Jurkat, Clone E6-1 (cell line): ENCODE results near the gene STXBP5L.
"Not testable (repeated sequence)": the region's sequence is repeated elsewhere in the genome, so short reads cannot be mapped to it uniquely, and the experiment has no call there.

Experiments used
- DNase-seq: peaks from one replicate; pipeline ENCODE4 v3.0.0-alpha.2; 2011; ENCODE audit warnings: low read depth, low spot score
- H3K4me3 ChIP-seq: 2 replicates; pipeline ENCODE4 v1.5.1; 2011; ENCODE audit warnings: mild to moderate bottlenecking, low read length, control low read depth, moderate library complexity

The STXBP5L gene

GRCh38 chr3:120985242-120985641, 77.2 kb downstream of the STXBP5L start:
- no peak for DNase-seq
- no peak overlapping the region for H3K4me3 ChIP-seq

DNA sequence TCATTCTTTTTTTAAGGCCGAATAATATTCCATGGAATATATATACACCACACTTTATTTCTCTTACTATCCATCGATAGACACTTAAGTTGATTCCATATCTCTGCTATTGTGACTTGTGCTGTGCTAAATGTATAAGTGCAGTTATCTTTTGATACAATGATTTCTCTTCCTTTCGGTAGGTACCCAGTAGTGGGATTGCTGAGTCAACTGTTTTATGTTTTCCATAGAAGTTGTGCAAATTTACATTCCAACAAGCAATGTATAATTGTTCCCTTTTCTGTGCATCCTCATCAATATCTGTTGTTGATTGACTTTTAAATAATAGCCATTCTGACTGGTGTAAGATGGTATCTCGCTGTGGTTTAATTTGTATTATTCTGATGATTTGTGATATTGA, 81.0 kb downstream of the STXBP5L start:
- no peak for DNase-seq
- no peak overlapping the region for H3K4me3 ChIP-seq

DNA sequence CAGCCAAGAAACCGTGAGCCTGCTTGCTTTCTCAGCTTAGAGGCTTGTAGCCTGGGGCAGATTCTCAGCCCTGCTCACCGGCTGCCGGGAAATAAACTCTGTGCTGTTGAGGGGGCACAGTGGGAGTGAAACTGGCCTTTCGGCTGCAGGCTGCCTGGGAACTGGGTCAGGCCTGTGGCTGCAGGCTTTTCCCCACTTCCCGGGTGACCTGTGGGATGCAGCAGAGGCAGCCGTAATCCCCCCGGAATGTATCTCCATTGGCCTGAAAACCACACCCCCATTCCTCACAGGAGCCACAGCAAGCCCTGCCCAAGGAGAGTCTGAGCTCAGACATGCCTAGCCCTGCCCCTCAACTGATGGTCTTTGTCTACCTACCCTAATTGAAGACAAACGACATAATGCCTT, 110.9 kb downstream of the STXBP5L start:
- DNase-seq, result no peak
- H3K4me3 ChIP-seq, result no peak overlapping the region

DNA sequence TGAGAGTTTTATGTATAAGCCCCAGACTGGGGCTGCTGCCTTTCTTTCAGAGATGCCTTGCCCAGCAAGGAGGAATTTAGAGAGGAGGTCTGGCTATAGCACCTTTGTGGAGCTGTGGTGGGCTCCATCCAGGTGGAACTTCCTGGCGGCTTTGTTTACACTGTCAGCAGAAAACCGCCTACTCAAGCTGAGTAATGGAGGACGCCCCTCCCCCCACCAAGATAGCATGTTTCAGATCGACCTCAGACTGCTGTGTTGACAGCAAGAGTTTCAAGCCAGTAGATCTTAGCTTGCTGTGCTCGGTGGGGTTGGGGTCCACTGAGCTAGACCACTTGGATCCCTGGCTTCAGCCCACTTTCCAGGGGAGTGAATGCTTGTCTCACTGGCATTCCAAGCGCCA, 155.6 kb downstream of the STXBP5L start:
- no peak overlapping the region for H3K4me3 ChIP-seq
- DNase-seq, result no peak

DNA sequence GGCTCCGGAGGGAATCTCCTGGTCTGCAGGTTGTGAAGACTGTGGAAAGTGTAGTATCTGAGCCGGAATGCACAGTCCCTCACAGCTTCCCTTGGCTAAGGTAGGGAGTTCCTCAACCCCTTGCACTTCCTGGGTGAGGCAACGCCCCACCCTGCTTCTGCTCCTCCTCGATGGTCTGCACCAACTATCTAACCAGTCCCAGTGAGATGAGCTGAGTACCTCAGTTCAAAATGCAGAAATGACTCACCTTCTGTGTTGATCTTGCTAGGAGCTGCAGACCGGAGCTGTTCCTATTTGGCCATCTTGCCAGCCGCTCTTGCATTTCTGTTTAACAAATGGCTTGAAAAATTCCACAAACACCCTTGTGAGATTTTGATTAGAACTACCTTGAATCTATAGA, 156.1 kb downstream of the STXBP5L start:
- no peak for DNase-seq
- no peak overlapping the region for H3K4me3 ChIP-seq

GRCh38 chr3:121072133-121072532, 164.1 kb downstream of the STXBP5L start:
- H3K4me3 ChIP-seq, result no peak overlapping the region
- no peak for DNase-seq

- DNase-seq, result no peak
Observed at GRCh38 chr3:121073011-121073410, 165.0 kb downstream of the STXBP5L start.

GRCh38 chr3:121075191-121075590, 167.2 kb downstream of the STXBP5L start:
- H3K4me3 ChIP-seq, result no peak overlapping the region
- DNase-seq, result no peak

More at GRCh38 chr3:121073011-121073410, 165.0 kb downstream of the STXBP5L start:
- no peak overlapping the region for H3K4me3 ChIP-seq

DNA sequence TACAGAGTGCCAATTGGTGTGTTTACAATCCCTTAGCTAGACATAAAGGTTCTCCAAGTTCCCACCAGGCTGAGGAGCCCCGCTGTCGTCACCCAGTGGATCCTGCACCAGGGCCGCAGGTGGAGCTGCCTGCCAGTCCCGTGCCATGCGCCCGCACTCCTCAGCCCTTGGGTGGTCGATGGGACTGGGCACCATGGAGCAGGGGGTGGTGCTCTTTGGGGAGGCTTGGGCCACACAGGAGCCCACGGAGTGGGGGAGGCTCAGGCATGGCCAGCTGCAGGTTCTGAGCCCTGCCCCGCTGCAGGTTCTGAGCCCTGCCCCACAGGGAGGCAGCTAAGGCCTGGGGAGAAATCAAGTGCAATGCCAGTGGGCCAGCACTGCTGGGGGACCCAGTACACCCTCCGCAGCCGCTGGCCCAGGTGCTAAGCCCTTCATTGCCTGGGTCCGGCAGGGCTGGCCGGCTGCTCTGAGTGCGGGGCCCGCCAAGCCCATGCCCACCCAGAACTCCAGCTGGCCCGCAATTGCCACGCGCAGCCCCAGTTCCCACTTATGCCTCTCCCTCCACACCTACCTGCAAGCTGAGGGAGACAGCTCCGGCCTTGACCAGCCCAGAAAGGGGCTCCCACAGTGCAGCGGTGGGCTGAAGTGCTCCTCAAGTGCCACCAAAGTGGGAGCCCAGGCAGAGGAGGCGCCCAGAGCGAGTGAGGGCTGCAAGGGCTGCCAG, 170.5 kb downstream of the STXBP5L start:
- not testable (repeated sequence) for H3K4me3 ChIP-seq, DNase-seq

DNA sequence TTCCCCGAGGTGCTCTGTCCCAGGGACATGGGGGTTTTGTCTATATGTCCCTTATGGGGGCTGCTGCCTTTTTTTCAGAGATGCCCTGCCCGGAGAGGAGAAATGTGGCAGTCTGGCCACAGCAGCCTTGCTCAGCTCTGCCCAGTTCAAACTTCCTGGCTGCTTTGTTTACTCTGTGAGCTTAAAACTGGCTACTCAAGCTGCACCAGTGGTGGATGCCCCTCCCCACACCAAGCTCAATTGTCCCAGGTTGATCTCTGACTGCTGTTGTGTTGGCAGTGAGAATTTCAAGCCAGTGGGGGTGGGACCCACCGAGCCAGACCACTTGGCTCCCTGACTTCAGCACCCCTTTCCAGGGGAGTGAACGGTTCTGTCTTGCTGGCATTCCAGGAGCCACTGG, 188.9 kb downstream of the STXBP5L start:
- H3K4me3 ChIP-seq, result no peak overlapping the region
- DNase-seq, result no peak

DNA sequence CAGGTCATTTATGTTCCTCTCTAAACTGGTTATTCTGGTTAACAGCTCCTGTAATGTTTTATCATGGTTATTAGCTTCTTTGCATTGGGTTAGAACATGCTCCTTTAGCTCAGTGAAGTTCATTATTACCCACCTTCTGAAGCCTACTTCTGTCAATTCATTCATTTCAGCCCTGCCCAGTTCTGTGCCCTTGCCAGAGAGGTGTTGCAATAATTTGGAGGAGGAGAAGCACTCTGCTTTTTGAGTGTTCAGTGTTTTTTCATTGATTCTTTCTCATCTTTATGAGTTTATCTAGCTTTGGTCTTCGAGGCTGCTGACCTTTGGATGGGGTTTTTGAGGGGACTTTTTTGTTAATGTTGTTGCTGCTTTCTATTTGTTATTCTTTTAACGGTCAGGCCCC, 203.1 kb downstream of the STXBP5L start:
- DNase-seq, H3K4me3 ChIP-seq: not testable (repeated sequence)

- no peak overlapping the region for H3K4me3 ChIP-seq
- DNase-seq, result no peak
Observed at GRCh38 chr3:121111914-121112612, 204.1 kb downstream of the STXBP5L start.

DNA sequence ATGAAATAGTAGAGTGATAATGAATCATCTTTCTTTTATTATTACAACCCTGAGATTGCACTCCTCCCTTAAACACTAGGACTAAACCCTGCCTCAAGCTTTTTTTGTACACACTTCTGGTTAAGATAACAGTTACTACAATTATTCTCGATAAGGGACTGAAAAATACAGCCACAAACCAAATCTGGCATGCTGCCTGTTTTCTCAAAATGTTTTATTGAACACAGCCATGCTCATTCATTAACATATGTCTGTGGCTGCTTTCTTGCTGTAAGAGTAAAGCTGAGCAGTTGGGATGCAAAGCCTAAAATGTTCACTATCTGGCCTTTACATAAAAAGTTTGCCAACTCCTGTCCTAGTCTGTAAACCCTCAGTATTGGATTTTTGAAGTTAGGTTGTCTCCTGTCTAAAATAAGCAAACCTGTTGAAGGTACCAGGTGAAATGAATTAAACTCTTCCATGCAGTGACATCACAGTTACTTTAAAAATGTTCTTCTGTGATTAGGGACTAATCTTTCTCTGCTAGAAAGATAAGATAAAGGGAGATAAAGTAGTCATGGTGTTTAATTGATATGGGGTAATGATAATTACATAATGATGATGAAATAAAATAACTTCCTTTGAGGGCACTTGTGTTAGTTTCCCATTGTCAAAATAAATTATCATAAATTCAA, 218.2 kb downstream of the STXBP5L start:
- no peak overlapping the region for H3K4me3 ChIP-seq
- no peak for DNase-seq

DNA sequence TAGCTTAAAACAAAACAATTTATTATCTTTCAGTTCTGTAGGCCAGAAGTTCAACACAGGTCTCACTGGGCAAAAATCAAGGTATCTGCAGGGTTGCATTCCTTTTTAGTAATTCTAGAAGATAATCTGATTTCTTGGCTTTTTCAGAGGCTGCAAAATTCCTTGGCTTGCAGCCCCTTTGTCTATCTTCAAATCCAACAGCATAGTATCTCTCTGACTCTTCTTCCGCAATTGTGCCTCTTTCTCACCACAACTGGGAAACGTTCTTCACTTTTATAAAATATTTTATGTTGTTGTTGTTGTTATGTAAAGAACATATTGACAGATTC, 218.7 kb downstream of the STXBP5L start:
- no peak for DNase-seq
- H3K4me3 ChIP-seq, result no peak overlapping the region

GRCh38 chr3:121152573-121152972, 244.6 kb downstream of the STXBP5L start:
- DNase-seq, result peak; percentile 32
- H3K4me3 ChIP-seq, result no peak overlapping the region

- DNase-seq, result no peak
- no peak overlapping the region for H3K4me3 ChIP-seq
Observed at GRCh38 chr3:121153851-121154250, 245.8 kb downstream of the STXBP5L start.

DNA sequence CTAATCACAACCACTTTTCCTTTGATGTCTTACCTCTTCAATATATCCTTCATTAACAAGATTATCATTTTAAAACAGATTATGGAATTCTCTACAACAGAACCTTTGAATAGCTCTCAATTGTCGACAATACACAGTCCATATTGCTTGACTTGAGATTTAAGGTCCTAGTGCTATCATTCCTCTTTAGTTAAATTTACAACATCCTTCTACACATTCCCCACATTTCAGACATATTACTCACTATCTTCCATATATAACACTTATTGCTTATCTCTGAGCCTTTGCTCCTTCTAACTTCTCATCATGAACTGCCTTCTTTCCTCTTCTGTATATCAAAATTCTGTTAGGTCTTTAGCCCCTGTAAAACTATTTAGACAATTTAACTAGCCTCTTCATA, 247.0 kb downstream of the STXBP5L start:
- H3K4me3 ChIP-seq, result no peak overlapping the region
- DNase-seq, result no peak

DNA sequence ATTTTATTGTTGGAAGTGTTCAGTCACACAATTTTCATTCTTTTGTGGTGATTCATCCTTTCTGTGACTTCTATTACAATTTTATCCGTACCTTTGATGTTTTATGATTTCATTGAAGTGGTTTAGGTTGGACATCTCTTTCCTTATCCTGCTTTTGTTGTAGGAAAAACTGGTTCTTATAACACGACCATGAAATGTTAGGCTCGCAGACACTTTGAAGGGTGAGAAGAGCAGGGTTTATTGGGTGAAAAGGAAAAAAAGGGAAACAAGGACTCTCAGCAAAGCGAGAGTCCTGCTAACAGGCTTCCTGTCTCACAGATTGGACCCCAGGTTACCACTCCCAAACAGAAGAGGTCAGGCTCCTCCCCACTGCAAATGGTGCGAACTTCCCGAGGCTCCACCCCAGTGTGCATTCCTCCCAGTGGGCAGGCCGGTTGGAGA, 257.4 kb downstream of the STXBP5L start:
- H3K4me3 ChIP-seq, result no peak overlapping the region
- DNase-seq, result no peak

GRCh38 chr3:121167374-121168139, 259.6 kb downstream of the STXBP5L start:
- no peak overlapping the region for H3K4me3 ChIP-seq
- DNase-seq, result no peak

- H3K4me3 ChIP-seq, result no peak overlapping the region
- DNase-seq, result no peak
Observed at GRCh38 chr3:121175083-121175482, 267.1 kb downstream of the STXBP5L start.
